Measurements from ENCODE around the gene PCDHA10.
"Not testable (repeated sequence)": the region's sequence is repeated elsewhere in the genome, so short reads cannot be mapped to it uniquely, and the experiment has no call there.

Gene PCDHA10

GRCh38 chr5:140848139-140849102 lies 7.3 kb upstream of the PCDHA10 start, which contains the start of gene PCDHA9:
PCDHA9 (plus strand) TSS chr5:140848382; CDS start chr5:140848496, 114 bp downstream.
- not testable (repeated sequence) for TF ChIP-seq REST (IDR thresholded peaks at IDR 0.05; ENCODE audit: insufficient read depth in 1 of 2, low read depth in 2 of 2, low read length in 2 of 2); SIN3A (IDR thresholded peaks at IDR 0.05; ENCODE audit: borderline replicate concordance, insufficient read depth, low read length); TAF1 (IDR thresholded peaks at IDR 0.05; ENCODE audit: borderline replicate concordance, insufficient read depth, low read length)

- TF ChIP-seq FOXP2 (optimal IDR thresholded peaks at IDR 0.05; ENCODE audit: borderline replicate concordance, extremely low read depth, extremely low read length, insufficient read depth) (no peak), TAF1 (IDR thresholded peaks at IDR 0.05; ENCODE audit: borderline replicate concordance, insufficient read depth, low read length) (no peak), SIN3A (IDR thresholded peaks at IDR 0.05; ENCODE audit: borderline replicate concordance, insufficient read depth, low read length) (no peak), REST (IDR thresholded peaks at IDR 0.05; ENCODE audit: insufficient read depth in 1 of 2, low read depth in 2 of 2, low read length in 2 of 2) (no peak), POLR2AphosphoS5 (IDR thresholded peaks at IDR 0.05; ENCODE audit: low read depth, low read length) (no peak)
Observed at GRCh38 chr5:140857177-140857986, 1.7 kb downstream of the PCDHA10 start.

GRCh38 chr5:140857987-140858240 lies 2.2 kb downstream of the PCDHA10 start:
- TF ChIP-seq REST (IDR thresholded peaks at IDR 0.05; ENCODE audit: insufficient read depth in 1 of 2, low read depth in 2 of 2, low read length in 2 of 2) (no peak), TAF1 (IDR thresholded peaks at IDR 0.05; ENCODE audit: borderline replicate concordance, insufficient read depth, low read length) (no peak), SIN3A (IDR thresholded peaks at IDR 0.05; ENCODE audit: borderline replicate concordance, insufficient read depth, low read length) (no peak), FOXP2 (optimal IDR thresholded peaks at IDR 0.05; ENCODE audit: borderline replicate concordance, extremely low read depth, extremely low read length, insufficient read depth) (no peak), POLR2AphosphoS5 (IDR thresholded peaks at IDR 0.05; ENCODE audit: low read depth, low read length) (no peak)

GRCh38 chr5:140862441-140863295 lies 7.0 kb downstream of the PCDHA10 start:
- no peak for TF ChIP-seq POLR2AphosphoS5 (IDR thresholded peaks at IDR 0.05; ENCODE audit: low read depth, low read length)
- TF ChIP-seq REST (IDR thresholded peaks at IDR 0.05; ENCODE audit: insufficient read depth in 1 of 2, low read depth in 2 of 2, low read length in 2 of 2): no peak
- no peak for TF ChIP-seq TAF1 (IDR thresholded peaks at IDR 0.05; ENCODE audit: borderline replicate concordance, insufficient read depth, low read length)
- no peak for TF ChIP-seq SIN3A (IDR thresholded peaks at IDR 0.05; ENCODE audit: borderline replicate concordance, insufficient read depth, low read length)
- no peak for TF ChIP-seq FOXP2 (optimal IDR thresholded peaks at IDR 0.05; ENCODE audit: borderline replicate concordance, extremely low read depth, extremely low read length, insufficient read depth)
